Hepatocyte (in vitro differentiated cells): ENCODE data around the gene RPS27.
"Not testable (repeated sequence)": the region's sequence is repeated elsewhere in the genome, so short reads cannot be mapped to it uniquely, and the experiment has no call there.

Experiments
- EZH2 ChIP-seq: fragments of 200-600 bp; sonication (generic); IDR thresholded peaks from 2 replicates; pipeline ENCODE4 v1.6.1; 2016; ENCODE audit warnings: antibody characterized with exemption, mild to moderate bottlenecking, borderline replicate concordance
- TF ChIP-seq, protein P1 (sequence below): fragments of 200-600 bp; sonication (generic); IDR thresholded peaks from 2 replicates; pipeline ENCODE4 v1.5.1; 2016; ENCODE audit warnings: antibody characterized with exemption, mild to moderate bottlenecking; ENCODE audit not compliant: poor library complexity

GRCh38 chr1:153996882-153997281 is 6.3 kb downstream of the RPS27 start:
- TF ChIP-seq, protein P1, sequence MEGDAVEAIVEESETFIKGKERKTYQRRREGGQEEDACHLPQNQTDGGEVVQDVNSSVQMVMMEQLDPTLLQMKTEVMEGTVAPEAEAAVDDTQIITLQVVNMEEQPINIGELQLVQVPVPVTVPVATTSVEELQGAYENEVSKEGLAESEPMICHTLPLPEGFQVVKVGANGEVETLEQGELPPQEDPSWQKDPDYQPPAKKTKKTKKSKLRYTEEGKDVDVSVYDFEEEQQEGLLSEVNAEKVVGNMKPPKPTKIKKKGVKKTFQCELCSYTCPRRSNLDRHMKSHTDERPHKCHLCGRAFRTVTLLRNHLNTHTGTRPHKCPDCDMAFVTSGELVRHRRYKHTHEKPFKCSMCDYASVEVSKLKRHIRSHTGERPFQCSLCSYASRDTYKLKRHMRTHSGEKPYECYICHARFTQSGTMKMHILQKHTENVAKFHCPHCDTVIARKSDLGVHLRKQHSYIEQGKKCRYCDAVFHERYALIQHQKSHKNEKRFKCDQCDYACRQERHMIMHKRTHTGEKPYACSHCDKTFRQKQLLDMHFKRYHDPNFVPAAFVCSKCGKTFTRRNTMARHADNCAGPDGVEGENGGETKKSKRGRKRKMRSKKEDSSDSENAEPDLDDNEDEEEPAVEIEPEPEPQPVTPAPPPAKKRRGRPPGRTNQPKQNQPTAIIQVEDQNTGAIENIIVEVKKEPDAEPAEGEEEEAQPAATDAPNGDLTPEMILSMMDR: not testable (repeated sequence)
- TF ChIP-seq EZH2: not testable (repeated sequence)
